Thyroid gland (tissue), 4 donors: ENCODE measurements around the gene PDE10A.

Experiments
- POLR2A ChIP-seq, 2 donors: fragments of 450-650 bp; IDR thresholded peaks; one replicate each; pipeline ENCODE4 v1.6.1; 2017; ENCODE audit warnings: antibody characterized with exemption in 2 of 2, mild to moderate bottlenecking in 2 of 2, moderate library complexity in 1 of 2
- TF ChIP-seq, protein P1 (sequence below), 6 experiments: fragments of 200-600 bp in 3 of 6; fragments of 450-650 bp in 3 of 6; sonication (generic) in 3 of 6; IDR thresholded peaks; one replicate each; pipeline ENCODE4 v1.5.1; 2016 to 2019; ENCODE audit warnings: antibody characterized with exemption in 6 of 6, mild to moderate bottlenecking in 2 of 6, inconsistent platforms in 1 of 6, moderate library complexity in 1 of 6

DNA sequence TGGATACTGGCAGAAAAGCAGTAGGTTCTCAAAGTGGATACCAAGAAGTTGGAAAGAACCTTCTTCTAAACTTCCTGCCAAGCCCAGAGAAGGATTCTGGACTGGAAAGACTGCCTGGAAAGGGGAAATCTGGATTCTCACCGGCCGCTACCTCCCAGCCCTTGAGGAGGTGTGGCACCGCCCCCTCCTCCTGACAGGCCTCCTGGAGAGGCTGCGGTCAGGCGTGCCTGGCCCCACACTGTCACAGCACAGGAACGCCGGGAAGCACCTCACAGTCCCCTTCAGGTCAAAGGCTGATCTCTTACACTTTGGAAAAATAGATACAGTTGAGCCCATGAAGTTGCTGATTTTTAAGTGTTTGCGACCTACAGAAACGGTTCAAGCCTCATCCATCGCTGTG is 16.3 kb upstream of the PDE10A start:
- TF ChIP-seq, protein P1, sequence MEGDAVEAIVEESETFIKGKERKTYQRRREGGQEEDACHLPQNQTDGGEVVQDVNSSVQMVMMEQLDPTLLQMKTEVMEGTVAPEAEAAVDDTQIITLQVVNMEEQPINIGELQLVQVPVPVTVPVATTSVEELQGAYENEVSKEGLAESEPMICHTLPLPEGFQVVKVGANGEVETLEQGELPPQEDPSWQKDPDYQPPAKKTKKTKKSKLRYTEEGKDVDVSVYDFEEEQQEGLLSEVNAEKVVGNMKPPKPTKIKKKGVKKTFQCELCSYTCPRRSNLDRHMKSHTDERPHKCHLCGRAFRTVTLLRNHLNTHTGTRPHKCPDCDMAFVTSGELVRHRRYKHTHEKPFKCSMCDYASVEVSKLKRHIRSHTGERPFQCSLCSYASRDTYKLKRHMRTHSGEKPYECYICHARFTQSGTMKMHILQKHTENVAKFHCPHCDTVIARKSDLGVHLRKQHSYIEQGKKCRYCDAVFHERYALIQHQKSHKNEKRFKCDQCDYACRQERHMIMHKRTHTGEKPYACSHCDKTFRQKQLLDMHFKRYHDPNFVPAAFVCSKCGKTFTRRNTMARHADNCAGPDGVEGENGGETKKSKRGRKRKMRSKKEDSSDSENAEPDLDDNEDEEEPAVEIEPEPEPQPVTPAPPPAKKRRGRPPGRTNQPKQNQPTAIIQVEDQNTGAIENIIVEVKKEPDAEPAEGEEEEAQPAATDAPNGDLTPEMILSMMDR (IDR thresholded peaks at IDR 0.05), result no peak
- no peak for TF ChIP-seq POLR2A (IDR thresholded peaks at IDR 0.05)
